K562 (cell line): Measurements from ENCODE around the gene RHO. TPM values are rescaled to one million over a fixed set of nuclear protein-coding genes. Genes with fewer than 3 reads are reported as not detected.

Source experiments
- ATAC-seq: fragments of 200-7000 bp; cut with Tn5 transposase; 3 replicates; pipeline ENCODE4 v1.9.1; 2020; ENCODE audit warnings: moderate library complexity
- BruUV-seq: library from RNA; stranded (reverse); fragments of 400-500 nt; replicated peaks from 2 replicates; lab custom pipeline; 2021; lab: Mats Ljungman, UMichigan
- CTCF ChIA-PET: fragments of 300-600 bp; formaldehyde crosslinking; extraction: SDS; loops from one replicate; lab custom pipeline; 2021; ENCODE audit warnings: low intra/inter-chr PET ratio; lab: Yijun Ruan, JAX
- POLR2A ChIA-PET: fragments of 300-600, 350-650 bp; sonication (Branson Sonifier 250); formaldehyde crosslinking; extraction: SDS; loops from one replicate; lab custom pipeline; 2021; ENCODE audit warnings: antibody characterized with exemption, inconsistent platforms; lab: Yijun Ruan, JAX
- DNase-seq, 4 experiments: peaks; one replicate each; pipeline versions ENCODE4 v3.0.0 to v3.0.0-alpha.2; 2011 to 2018; ENCODE audit warnings: low spot score in 3 of 4, mixed read lengths in 3 of 4; ENCODE audit errors: extremely low read depth in 1 of 4
- FAIRE-seq: peaks from 2 replicates; lab custom pipeline; 2011; peaks lifted over from hg19 to GRCh38; lab: Jason Lieb, UNC
- H2AFZ ChIP-seq: 2 replicates; pipeline ENCODE4 v1.6.0; 2011; ENCODE audit warnings: low read depth, low read length, control low read depth, inconsistent platforms
- H3K27ac ChIP-seq: fragments of 200-600 bp; 3 replicates; pipeline ENCODE4 v1.8.0; 2011; ENCODE audit warnings: low read depth, mild to moderate bottlenecking, control low read depth, inconsistent platforms, low read length, moderate library complexity, mixed read lengths; ENCODE audit errors: extremely low read depth
- H3K27me3 ChIP-seq, 2 experiments: fragments of 300-600 bp in 1 of 2; 2 replicates in 1 of 2; 3 replicates in 1 of 2; pipeline versions ENCODE4 v1.6.0 to v1.8.0; 2011; ENCODE audit warnings: inconsistent platforms in 2 of 2, low read length in 2 of 2, mild to moderate bottlenecking in 1 of 2, mixed read lengths in 1 of 2, moderate library complexity in 1 of 2; ENCODE audit not compliant: control insufficient read depth in 2 of 2, insufficient read depth in 2 of 2
- H3K36me3 ChIP-seq: fragments of 300-600 bp; 3 replicates; pipeline ENCODE4 v1.8.0; 2011; ENCODE audit warnings: mild to moderate bottlenecking, low read length, inconsistent platforms; ENCODE audit not compliant: control insufficient read depth, insufficient read depth
- H3K4me1 ChIP-seq, 2 experiments: fragments of 200-600 bp in 1 of 2; replicated peaks in 1 of 2; 2 replicates in 1 of 2; 3 replicates in 1 of 2; pipeline versions ENCODE4 v1.5.1 to v1.8.0; 2011; ENCODE audit warnings: inconsistent platforms in 2 of 2, low read length in 2 of 2, mild to moderate bottlenecking in 1 of 2, mixed read lengths in 1 of 2, moderate library complexity in 1 of 2; ENCODE audit not compliant: control insufficient read depth in 2 of 2, insufficient read depth in 2 of 2
- H3K4me2 ChIP-seq: 2 replicates; pipeline ENCODE4 v1.6.1; 2011; ENCODE audit warnings: low read length, control low read depth, inconsistent platforms, mixed read lengths; ENCODE audit not compliant: insufficient read depth
- H3K4me3 ChIP-seq: fragments of 200-600 bp; sonication (generic), shearing (Covaris generic); 2 replicates; pipeline ENCODE4 v1.5.1; 2016; ENCODE audit warnings: control low read depth, inconsistent platforms
- H3K79me2 ChIP-seq: fragments of 200-600 bp; 3 replicates; pipeline ENCODE4 v1.8.0; 2011; ENCODE audit warnings: low read length, inconsistent platforms; ENCODE audit not compliant: control insufficient read depth, insufficient read depth
- H3K9ac ChIP-seq, 2 experiments: 2 replicates each; pipeline versions ENCODE4 v1.6.0 to v1.6.1; 2011; ENCODE audit warnings: low read depth in 2 of 2, low read length in 2 of 2, control low read depth in 1 of 2, inconsistent platforms in 1 of 2, mild to moderate bottlenecking in 1 of 2, mixed read lengths in 1 of 2; ENCODE audit not compliant: insufficient read depth in 1 of 2
- H3K9me1 ChIP-seq: one replicate; pipeline ENCODE4 v1.6.0; 2011; ENCODE audit warnings: inconsistent platforms, mild to moderate bottlenecking, low read length, moderate library complexity; ENCODE audit not compliant: control insufficient read depth, insufficient read depth
- H3K9me3 ChIP-seq: replicated peaks from 2 replicates; pipeline ENCODE4 v1.5.1; 2011; ENCODE audit warnings: low read depth, low read length, inconsistent platforms; ENCODE audit not compliant: control insufficient read depth, insufficient read depth
- H4K20me1 ChIP-seq: replicated peaks from 2 replicates; pipeline ENCODE4 v1.6.1; 2011; ENCODE audit warnings: low read length, inconsistent platforms, mixed read lengths; ENCODE audit not compliant: control insufficient read depth, insufficient read depth
- BCOR ChIP-seq: fragments of 450-650 bp; IDR thresholded peaks from 2 replicates; pipeline ENCODE4 v1.6.1; 2016
- GABPA ChIP-seq: fragments of 200-800 bp; sonication (Bioruptor generic); conservative IDR thresholded peaks from 2 replicates; pipeline ENCODE4 v1.6.1; 2016; ENCODE audit warnings: low read depth, missing genetic modification characterization, missing compliant biosample characterization
- GTF2E2 ChIP-seq: fragments of 200-800 bp; sonication (Bioruptor generic); IDR thresholded peaks from 2 replicates; pipeline ENCODE4 v1.6.1; 2016; ENCODE audit warnings: missing genetic modification characterization, missing compliant biosample characterization
- MEF2D ChIP-seq: conservative IDR thresholded peaks from 2 replicates; pipeline ENCODE4 v1.6.1; 2016; ENCODE audit warnings: low read depth, missing genetic modification characterization, missing compliant biosample characterization
- RBM25 ChIP-seq: fragments of 200-400 bp; formaldehyde crosslinking; IDR thresholded peaks from 2 replicates; pipeline ENCODE4 v1.6.1; 2018; ENCODE audit warnings: low read length, low read depth, moderate library complexity; ENCODE audit not compliant: severe bottlenecking
- RHOXF2B ChIP-seq: fragments of 250-450 bp; sonication (Bioruptor Pico); conservative IDR thresholded peaks from 2 replicates; pipeline ENCODE4 v1.5.1; 2021
- TOE1 ChIP-seq, 2 experiments: fragments of 450-650 bp in 1 of 2; sonication (generic) in 1 of 2; formaldehyde crosslinking in 1 of 2; IDR thresholded peaks; 2 replicates each; pipeline versions ENCODE4 v1.7.1 to v1.8.0; 2016 to 2022; ENCODE audit warnings: borderline replicate concordance in 2 of 2, mild to moderate bottlenecking in 2 of 2, antibody characterized with exemption in 1 of 2, inconsistent platforms in 1 of 2, low read depth in 1 of 2, missing genetic modification reagents in 1 of 2, moderate library complexity in 1 of 2
- ZNF212 ChIP-seq: fragments of 450-650 bp; formaldehyde crosslinking; IDR thresholded peaks from 2 replicates; pipeline ENCODE4 v1.4.0; 2020; ENCODE audit warnings: mild to moderate bottlenecking
- WGBS: fragments of 100-300 bp; shearing (Covaris generic); methylation state at CpG from one replicate; pipeline ENCODE4 v1.1.6; 2016; ENCODE audit warnings: low coverage, mixed read lengths; ENCODE audit not compliant: insufficient coverage; ENCODE audit errors: missing lambda C conversion rate; 5-methylcytosine and 5-hydroxymethylcytosine counted together
- in situ Hi-C: fragments of 300-500 bp; cut with MboI; formaldehyde crosslinking; loops from 4 replicates; pipeline ENCODE4 v1.15.0; 2018; ENCODE audit warnings: inconsistent platforms, mixed read lengths
- intact Hi-C: fragments of 100-400 bp; cut with micrococcal nuclease; formaldehyde crosslinking; loops from 2 replicates; pipeline ENCODE4 v1.14.2; 2022
- polyA plus RNA-seq, 8 experiments: library from polyadenylated mRNA; depleted of rRNA in 4 of 8; stranded (reverse) in 5 of 8; unstranded in 3 of 8; fragments of >200 nt; fragmentation: Nextera tagmentation in 2 of 8; fragmentation: Illumina TruSeq in 1 of 8; extraction: Ambion mirVana in 2 of 8; extraction: Trizol in 1 of 8; gene quantifications; 2 replicates each; pipeline versions ENCODE4 v1.2.1 to v1.2.3, GENCODE V29; 2011 to 2014; ENCODE audit warnings: inconsistent platforms in 1 of 8, missing spikeins in 1 of 8
- total RNA-seq, 7 experiments: library from RNA; depleted of rRNA in 6 of 7; stranded (reverse); fragments of >200 nt in 6 of 7; fragmentation: Illumina TruSeq in 2 of 7; extraction: Trizol in 2 of 7; gene quantifications; 2 replicates each; pipeline versions ENCODE4 v1.2.1 to v1.2.3, GENCODE V29; 2011 to 2021; ENCODE audit warnings: low replicate concordance in 1 of 7
- TF ChIP-seq, protein P1 (sequence below): fragments of 450-650 bp; formaldehyde crosslinking; IDR thresholded peaks from 2 replicates; pipeline ENCODE4 v1.4.0; 2020; ENCODE audit warnings: mild to moderate bottlenecking

The RHO gene
- total and polyA plus RNA-seq, 9 of the 15 experiments (the other 6 are each of a cell fraction or from before 2014, with no cell fraction given), result not detected

DNA sequence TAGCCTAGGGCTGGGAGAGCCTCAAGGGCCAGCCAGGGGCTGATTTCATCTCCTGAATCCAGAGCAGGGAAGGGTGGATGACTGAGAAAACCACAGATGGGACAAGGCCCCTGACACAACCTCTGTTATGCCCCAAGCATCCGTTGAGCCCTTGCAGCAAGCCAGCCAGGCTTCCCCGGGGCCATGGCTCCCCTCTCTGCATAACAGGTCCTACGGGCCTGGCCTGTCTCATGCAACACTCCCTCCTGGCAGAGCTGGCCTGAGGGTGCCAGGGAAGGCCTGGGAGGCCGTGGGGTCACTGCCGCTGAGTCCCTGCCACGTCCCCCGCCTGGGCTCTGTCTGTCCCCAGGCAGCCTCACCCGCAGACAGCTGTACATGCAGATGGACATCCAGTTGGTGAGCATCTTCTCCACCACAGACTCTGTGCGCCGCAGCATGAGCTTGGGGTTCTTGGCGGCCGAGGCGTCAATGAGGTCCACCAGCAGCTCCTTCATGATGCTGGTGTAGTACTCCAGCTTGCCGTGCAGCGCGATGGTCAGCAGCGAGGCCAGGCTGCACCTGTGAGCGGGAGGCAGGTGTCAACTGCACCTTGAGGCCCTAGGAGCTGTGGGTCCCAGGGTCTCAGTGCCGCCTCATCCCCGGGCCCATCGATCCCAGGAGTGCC, 36.7 kb downstream of the RHO start (continued):
- TF ChIP-seq, protein P1, sequence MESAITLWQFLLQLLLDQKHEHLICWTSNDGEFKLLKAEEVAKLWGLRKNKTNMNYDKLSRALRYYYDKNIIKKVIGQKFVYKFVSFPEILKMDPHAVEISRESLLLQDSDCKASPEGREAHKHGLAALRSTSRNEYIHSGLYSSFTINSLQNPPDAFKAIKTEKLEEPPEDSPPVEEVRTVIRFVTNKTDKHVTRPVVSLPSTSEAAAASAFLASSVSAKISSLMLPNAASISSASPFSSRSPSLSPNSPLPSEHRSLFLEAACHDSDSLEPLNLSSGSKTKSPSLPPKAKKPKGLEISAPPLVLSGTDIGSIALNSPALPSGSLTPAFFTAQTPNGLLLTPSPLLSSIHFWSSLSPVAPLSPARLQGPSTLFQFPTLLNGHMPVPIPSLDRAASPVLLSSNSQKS (CRISPR knock-in tag), result no peak
- no peak for TF ChIP-seq MEF2D
- TF ChIP-seq GTF2E2, result no peak
- TF ChIP-seq ZNF212 (CRISPR knock-in tag), result no peak
- TF ChIP-seq TOE1 (IDR thresholded peaks at IDR 0.05; ENCODE audit: borderline replicate concordance), result no peak
- no peak for TF ChIP-seq TOE1 (CRISPR knock-in tag; IDR thresholded peaks at IDR 0.05; ENCODE audit: borderline replicate concordance, low read depth)
- no peak for TF ChIP-seq RHOXF2B

DNA sequence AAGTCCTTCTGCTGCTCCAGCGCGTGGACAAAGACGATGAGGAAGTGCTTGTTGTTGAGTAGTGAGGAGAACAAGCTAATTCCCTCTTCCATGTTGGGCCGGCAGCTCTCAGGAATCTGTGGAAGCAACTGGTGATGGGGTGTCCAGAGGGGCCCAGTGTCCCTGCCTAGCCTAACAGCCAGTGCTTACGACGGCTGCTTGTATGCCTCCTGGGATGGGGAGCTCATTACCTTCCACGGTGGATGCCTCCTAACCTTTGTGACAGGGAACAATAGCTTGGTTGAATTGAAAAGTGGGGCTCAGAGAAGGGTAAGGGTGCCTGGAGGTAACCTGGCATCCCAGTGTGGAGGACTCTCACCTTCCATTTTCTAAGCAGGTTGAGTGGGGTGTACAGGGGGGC, 37.5 kb downstream of the RHO start:
- Histone ChIP-seq H3K9ac (peak overlapping the region in 1 of 2 experiments; percentile 52; a peak in 2 of 4 replicates), H3K27me3 (no peaks in the 10 kb centered on the region), H3K9me1 (no peaks in the 10 kb centered on the region), H3K4me3 (no peak overlapping the region), H3K4me1 (peaks cover 0 to 17% of the 10 kb centered on the region in 2 experiments; a peak in 2 of 5 replicates), H3K4me2 (no peak overlapping the region), H3K9me3 (no peaks in the 10 kb centered on the region), H3K36me3 (peaks cover 15% of the 10 kb centered on the region; the same call in 1 of the 3 replicates)
- BruUV-seq, result no TSS peak
- POLR2A ChIA-PET, result interaction anchor here (0.6 to 1.1 kb wide), 3 partner anchors 10 to 255 kb away, joined by 3 to 5 read pairs (median 4); no protein-coding TSS in a partner anchor
- no peak for TF ChIP-seq GABPA
- peak; percentile 80 for TF ChIP-seq RBM25
- TF ChIP-seq BCOR, result peak; percentile 53
- TF ChIP-seq, all 486 proteins: peak for 2
- CTCF ChIA-PET, result no interaction called here
- DNase-seq (no peak), ATAC-seq (no peak), FAIRE-seq (no peak)
- no peaks in the 10 kb centered on the region for H4K20me1 ChIP-seq
- in situ Hi-C loops, result no loop called here
- H2AFZ ChIP-seq, result no peak overlapping the region
- 83% methylated on average over 5 of the region's 7 CpGs for WGBS
- H3K79me2 ChIP-seq, result no peaks in the 10 kb centered on the region
- intact Hi-C loops, result no loop called here
- no peak overlapping the region for H3K27ac ChIP-seq
